ENCODE measurements around the gene ITGAL. TPM values are rescaled to one million over a fixed set of nuclear protein-coding genes. Genes with fewer than 3 reads are reported as not detected.

Gene ITGAL
- total and polyA plus RNA-seq, 12 donors, result 0.72 to 14.7 (median 4.3) TPM

- Histone ChIP-seq H3K4me3 (no peak overlapping the region), H3K27ac (no peak overlapping the region), H3K36me3 (replicated peaks in 1 of 2) (no peaks in the 10 kb centered on the region), H3K27me3 (no peaks in the 10 kb centered on the region), H3K4me1 (replicated peaks in 1 of 2) (no peaks in the 10 kb centered on the region), H3K9me3 (replicated peaks in 1 of 3) (no peaks in the 10 kb centered on the region)
- no peak for DNase-seq
- intact Hi-C loops (cut with DNase I), result no loop called here
- 75 to 86% (median 81%) methylated on average over 1 to 4 of the region's 4 CpGs for WGBS, 4 donors
- TF ChIP-seq CTCF (IDR thresholded peaks at IDR 0.05) (no peak), POLR2A (IDR thresholded peaks at IDR 0.05) (no peak)
Measured at GRCh38 chr16:30510376-30510938, 37.9 kb downstream of the ITGAL start.

- WGBS, 4 donors, result 84 to 97% (median 88%) methylated on average over 3 of the region's 3 CpGs
- Histone ChIP-seq H3K27me3 (no peaks in the 10 kb centered on the region), H3K4me1 (replicated peaks in 1 of 2) (no peaks in the 10 kb centered on the region), H3K9me3 (replicated peaks in 1 of 3) (no peaks in the 10 kb centered on the region), H3K36me3 (replicated peaks in 1 of 2) (no peaks in the 10 kb centered on the region), H3K4me3 (no peak overlapping the region), H3K27ac (no peak overlapping the region)
- TF ChIP-seq POLR2A (IDR thresholded peaks at IDR 0.05) (no peak), CTCF (IDR thresholded peaks at IDR 0.05) (no peak)
- intact Hi-C loops (cut with DNase I), result no loop called here
- DNase-seq, result no peak
Measured at GRCh38 chr16:30511509-30511908, 39.0 kb downstream of the ITGAL start.

- intact Hi-C loops (cut with DNase I), result loop anchor here in 1 of 2 donors (5.0 kb wide), 1 partner anchor 58 kb away; no protein-coding TSS in a partner anchor
- no peaks in the 10 kb centered on the region for H3K9me3 ChIP-seq (replicated peaks in 1 of 3)
- no peak overlapping the region for H3K4me3 ChIP-seq
- H3K36me3 ChIP-seq (replicated peaks in 1 of 2), result no peaks in the 10 kb centered on the region
- 84 to 92% (median 88%) methylated on average over 2 of the region's 2 CpGs for WGBS, 4 donors
- no peaks in the 10 kb centered on the region for H3K27me3 ChIP-seq
- H3K4me1 ChIP-seq (replicated peaks in 1 of 2), result no peaks in the 10 kb centered on the region
- no peak for DNase-seq
- H3K27ac ChIP-seq, result no peak overlapping the region
- TF ChIP-seq CTCF (IDR thresholded peaks at IDR 0.05) (no peak), POLR2A (IDR thresholded peaks at IDR 0.05) (no peak)
Measured at GRCh38 chr16:30515275-30515674, 42.7 kb downstream of the ITGAL start.

- no peaks in the 10 kb centered on the region for H3K36me3 ChIP-seq (replicated peaks in 1 of 2)
- WGBS, 4 donors, result 85 to 90% (median 88%) methylated on average over 6 to 10 of the region's 10 CpGs
- no peak overlapping the region for H3K4me3 ChIP-seq
- H3K27ac ChIP-seq, result no peak overlapping the region
- intact Hi-C loops (cut with DNase I), result loop anchor here in 1 of 2 donors (5.0 kb wide), 1 partner anchor 61 kb away; no protein-coding TSS in a partner anchor
- H3K27me3 ChIP-seq, result no peaks in the 10 kb centered on the region
- TF ChIP-seq POLR2A (IDR thresholded peaks at IDR 0.05), result no peak
- no peak for TF ChIP-seq CTCF (IDR thresholded peaks at IDR 0.05)
- H3K4me1 ChIP-seq (replicated peaks in 1 of 2), result peaks cover 0 to 3% of the 10 kb centered on the region in 2 donors
- DNase-seq, result no peak
- H3K9me3 ChIP-seq (replicated peaks in 1 of 3), result no peaks in the 10 kb centered on the region
Measured at GRCh38 chr16:30518552-30518951, 46.0 kb downstream of the ITGAL start.

Data from adrenal gland (tissue), 12 donors.